ENCODE data around the gene ARF3.

The ARF3 gene

GRCh38 chr12:48991247-48992050, 34.2 kb upstream of the ARF3 start:
- Histone ChIP-seq H3K79me2 (ENCODE audit: low read length) (no peaks in the 10 kb centered on the region), H3K36me3 (replicated peaks; ENCODE audit: low read depth, low read length) (no peaks in the 10 kb centered on the region), H3K9ac (ENCODE audit: low read length) (no peak overlapping the region), H3K4me3 (ENCODE audit: low read length) (no peak overlapping the region), H2AFZ (ENCODE audit: low read depth, low read length) (0 out of 2 replicates have a peak overlapping the region, but pooled peaks have one; percentile 4), H4K20me1 (ENCODE audit: insufficient read depth, low read length) (no peaks in the 10 kb centered on the region), H3K4me1 (ENCODE audit: low read length) (0 out of 2 replicates have a peak, but pooled peaks cover 4% of the 10 kb centered on the region), H3K9me3 (ENCODE audit: insufficient read depth, low read length) (no peaks in the 10 kb centered on the region), H3K27me3 (ENCODE audit: low read depth, low read length) (peaks cover 10% of the 10 kb centered on the region), H3K27ac (ENCODE audit: low read length) (no peak overlapping the region), H3K4me2 (ENCODE audit: low read length) (no peak overlapping the region)
- no peak for TF ChIP-seq EZH2phosphoT487 (IDR thresholded peaks at IDR 0.05; ENCODE audit: low read depth)
- TF ChIP-seq CTCF (IDR thresholded peaks at IDR 0.05; ENCODE audit: low read depth, low read length), result no peak

- TF ChIP-seq EZH2phosphoT487 (IDR thresholded peaks at IDR 0.05; ENCODE audit: low read depth) (no peak), CTCF (IDR thresholded peaks at IDR 0.05; ENCODE audit: low read depth, low read length) (no peak)
- 0 out of 2 replicates have a peak, but pooled peaks cover 4% of the 10 kb centered on the region for H3K4me1 ChIP-seq (ENCODE audit: low read length)
- peaks cover 10% of the 10 kb centered on the region for H3K27me3 ChIP-seq (ENCODE audit: low read depth, low read length)
- no peak overlapping the region for H3K4me3 ChIP-seq (ENCODE audit: low read length)
- no peaks in the 10 kb centered on the region for H3K36me3 ChIP-seq (replicated peaks; ENCODE audit: low read depth, low read length)
- H3K4me2 ChIP-seq (ENCODE audit: low read length), result no peak overlapping the region
- no peaks in the 10 kb centered on the region for H3K79me2 ChIP-seq (ENCODE audit: low read length)
- no peak overlapping the region for H2AFZ ChIP-seq (ENCODE audit: low read depth, low read length)
- H3K9ac ChIP-seq (ENCODE audit: low read length), result no peak overlapping the region
- no peaks in the 10 kb centered on the region for H3K9me3 ChIP-seq (ENCODE audit: insufficient read depth, low read length)
- H3K27ac ChIP-seq (ENCODE audit: low read length), result no peak overlapping the region
- H4K20me1 ChIP-seq (ENCODE audit: insufficient read depth, low read length), result no peaks in the 10 kb centered on the region
Observed at GRCh38 chr12:48990552-48990951, 33.3 kb upstream of the ARF3 start.

GRCh38 chr12:48988030-48988649, 30.9 kb upstream of the ARF3 start:
- Histone ChIP-seq H2AFZ (ENCODE audit: low read depth, low read length) (peak overlapping the region; percentile 60), H3K9ac (ENCODE audit: low read length) (no peak overlapping the region), H3K9me3 (ENCODE audit: insufficient read depth, low read length) (no peaks in the 10 kb centered on the region), H3K36me3 (replicated peaks; ENCODE audit: low read depth, low read length) (no peaks in the 10 kb centered on the region), H3K79me2 (ENCODE audit: low read length) (no peaks in the 10 kb centered on the region), H3K4me2 (ENCODE audit: low read length) (peak overlapping the region; percentile 90), H3K4me1 (ENCODE audit: low read length) (no peaks in the 10 kb centered on the region), H3K4me3 (ENCODE audit: low read length) (peak overlapping the region; percentile 65), H3K27me3 (ENCODE audit: low read depth, low read length) (peaks cover 29% of the 10 kb centered on the region), H3K27ac (ENCODE audit: low read length) (no peak overlapping the region), H4K20me1 (ENCODE audit: insufficient read depth, low read length) (no peaks in the 10 kb centered on the region)
- TF ChIP-seq EZH2phosphoT487 (IDR thresholded peaks at IDR 0.05; ENCODE audit: low read depth) (no peak), CTCF (IDR thresholded peaks at IDR 0.05; ENCODE audit: low read depth, low read length) (peak; percentile 91)

- no peak overlapping the region for H3K27ac ChIP-seq (ENCODE audit: low read length)
- no peak overlapping the region for H3K9ac ChIP-seq (ENCODE audit: low read length)
- H3K9me3 ChIP-seq (ENCODE audit: insufficient read depth, low read length), result no peaks in the 10 kb centered on the region
- no peaks in the 10 kb centered on the region for H3K36me3 ChIP-seq (replicated peaks; ENCODE audit: low read depth, low read length)
- no peak overlapping the region for H3K4me3 ChIP-seq (ENCODE audit: low read length)
- no peaks in the 10 kb centered on the region for H3K4me1 ChIP-seq (ENCODE audit: low read length)
- H4K20me1 ChIP-seq (ENCODE audit: insufficient read depth, low read length), result no peaks in the 10 kb centered on the region
- no peaks in the 10 kb centered on the region for H3K79me2 ChIP-seq (ENCODE audit: low read length)
- peaks cover 35% of the 10 kb centered on the region for H3K27me3 ChIP-seq (ENCODE audit: low read depth, low read length)
- H3K4me2 ChIP-seq (ENCODE audit: low read length), result no peak overlapping the region
- no peak overlapping the region for H2AFZ ChIP-seq (ENCODE audit: low read depth, low read length)
- TF ChIP-seq EZH2phosphoT487 (IDR thresholded peaks at IDR 0.05; ENCODE audit: low read depth) (no peak), CTCF (IDR thresholded peaks at IDR 0.05; ENCODE audit: low read depth, low read length) (no peak)
Observed at GRCh38 chr12:48986720-48987291, 29.5 kb upstream of the ARF3 start.

Measured in OCI-LY3 (cell line).